AG04449 (cell line): ENCODE results near the gene CACNA1C.
"Not testable (repeated sequence)": the region's sequence is repeated elsewhere in the genome, so short reads cannot be mapped to it uniquely, and the experiment has no call there.

Source experiments
- CTCF ChIA-PET: fragments of 350-600 bp; formaldehyde crosslinking; extraction: SDS; loops from one replicate; lab custom pipeline; 2021; ENCODE audit warnings: antibody characterized with exemption; lab: Yijun Ruan, JAX
- POLR2A ChIA-PET: fragments of 400-600, 350-600 bp; formaldehyde crosslinking; extraction: SDS; loops from one replicate; lab custom pipeline; 2020; ENCODE audit warnings: antibody characterized with exemption, inconsistent platforms; lab: Yijun Ruan, JAX
- DNase-seq: peaks from one replicate; pipeline ENCODE4 v3.0.0-alpha.2; 2010; ENCODE audit warnings: low read depth, low spot score
- H3K4me3 ChIP-seq: 2 replicates; pipeline ENCODE4 v1.5.1; 2011; ENCODE audit warnings: low read depth, mild to moderate bottlenecking, control low read depth, low read length
- CTCF ChIP-seq: IDR thresholded peaks from one replicate; pipeline ENCODE4 v1.5.1; 2011; ENCODE audit warnings: mild to moderate bottlenecking, moderate library complexity, low read length, control low read depth, inconsistent platforms; ENCODE audit not compliant: insufficient read depth; ENCODE audit errors: missing control alignments

Gene CACNA1C

GRCh38 chr12:2739832-2740641 is 687.2 kb downstream of the CACNA1C start:
- no peak overlapping the region for H3K4me3 ChIP-seq
- CTCF ChIA-PET: interaction anchor here (0.6 to 2.7 kb wide), 19 partner anchors 8 to 302 kb away, joined by 3 to 28 read pairs (median 6); partner anchors contain the start of gene ITFG2
- POLR2A ChIA-PET: no interaction called here
- peak; percentile 55 for TF ChIP-seq CTCF
- DNase-seq: no peak

- POLR2A ChIA-PET, DNase-seq, H3K4me3 ChIP-seq: not testable (repeated sequence)
- CTCF ChIA-PET: interaction anchor here (1.0 to 1.3 kb wide), 2 partner anchors 9 to 42 kb away, joined by 3 read pairs; no protein-coding TSS in a partner anchor
These were observed 689.2 kb downstream of the CACNA1C start for GRCh38 chr12:2742037-2742436.

- CTCF ChIA-PET: interaction anchor here (0.9 to 1.2 kb wide), 2 partner anchors 39 to 41 kb away, joined by 3 read pairs; no protein-coding TSS in a partner anchor
- POLR2A ChIA-PET: no interaction called here
- no peak for DNase-seq
- no peak overlapping the region for H3K4me3 ChIP-seq
- no peak for TF ChIP-seq CTCF
These were observed 690.7 kb downstream of the CACNA1C start for GRCh38 chr12:2743478-2743877.

GRCh38 chr12:2745655-2746054 is 692.9 kb downstream of the CACNA1C start:
- CTCF ChIA-PET: interaction anchor here (0.6 to 1.0 kb wide), 2 partner anchors 38 to 69 kb away, joined by 3 read pairs; no protein-coding TSS in a partner anchor
- no peak for DNase-seq
- H3K4me3 ChIP-seq: no peak overlapping the region
- TF ChIP-seq CTCF: no peak
- POLR2A ChIA-PET: interaction anchor here (0.7 kb wide), 1 partner anchor 71 kb away, joined by 3 read pairs; no protein-coding TSS in a partner anchor
